HFFc6 (cell line): ENCODE results near the gene NKAIN4. TPM values are rescaled to one million over a fixed set of nuclear protein-coding genes. Genes with fewer than 3 reads are reported as not detected.

ENCODE experiments used
- DNase-seq: peaks from one replicate; pipeline ENCODE4 v3.0.0-alpha.2; 2018
- H3K27ac Mint-ChIP-seq: 2 replicates; pipeline ENCODE4 v1.8.0; 2020; ENCODE audit warnings: mild to moderate bottlenecking, mixed read lengths
- H3K27me3 Mint-ChIP-seq: 2 replicates; pipeline ENCODE4 v1.8.0; 2021; ENCODE audit warnings: mild to moderate bottlenecking, moderate library complexity, mixed read lengths; ENCODE audit not compliant: insufficient read depth
- H3K36me3 Mint-ChIP-seq: 2 replicates; pipeline ENCODE4 v1.8.0; 2021; ENCODE audit warnings: low read depth, mixed read lengths
- H3K4me1 Mint-ChIP-seq: 2 replicates; pipeline ENCODE4 v1.8.0; 2020; ENCODE audit warnings: low read depth, mixed read lengths
- H3K4me3 Mint-ChIP-seq: 2 replicates; pipeline ENCODE4 v1.8.0; 2020; ENCODE audit warnings: mild to moderate bottlenecking, moderate library complexity, mixed read lengths
- H3K9me3 Mint-ChIP-seq: 2 replicates; pipeline ENCODE4 v1.8.0; 2020; ENCODE audit warnings: mild to moderate bottlenecking, mixed read lengths
- total RNA-seq, 6 experiments: library from RNA; stranded (reverse); fragmentation: NEBNext Ultra II Directional; extraction: Animal tissue kit (Norgen Biotek cat#: 25700); gene quantifications; 2 replicates in 1 of 6; 3 replicates in 5 of 6; pipeline ENCODE4 v1.2.3, GENCODE V29; 2021
- TF ChIP-seq, protein P1 (sequence below): fragments of 200-600 bp; sonication (generic); IDR thresholded peaks from 2 replicates; pipeline ENCODE4 v1.5.0; 2021; ENCODE audit warnings: antibody characterized with exemption, mild to moderate bottlenecking

NKAIN4 gene
- total RNA-seq, 6 experiments from 2014 or later: not detected

DNA sequence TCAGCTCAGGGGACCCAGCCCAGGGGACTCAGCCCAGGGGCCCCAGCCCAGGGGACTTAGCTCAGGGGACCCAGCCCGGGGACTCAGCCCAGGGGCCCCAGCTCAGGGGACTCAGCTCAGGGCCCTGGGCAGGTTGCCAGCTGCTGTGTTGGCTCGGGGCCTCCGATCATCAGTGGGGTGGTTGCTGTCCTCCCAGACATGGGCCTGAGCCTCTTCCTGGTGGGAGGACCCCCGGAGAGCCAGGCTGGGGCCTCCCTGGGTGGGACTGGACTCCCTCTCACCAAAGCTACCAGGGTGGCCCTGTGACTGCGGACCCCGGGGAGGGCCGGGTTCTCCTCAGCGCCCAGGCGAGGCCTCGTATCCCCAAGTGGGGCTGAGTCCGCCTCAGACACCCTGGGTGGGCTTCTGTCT lies 43.1 kb upstream of the NKAIN4 start:
- no peaks in the 10 kb centered on the region for H3K36me3 Mint-ChIP-seq
- H3K27me3 Mint-ChIP-seq: peaks cover 32% of the 10 kb centered on the region
- no peak overlapping the region for H3K4me3 Mint-ChIP-seq
- no peak for DNase-seq
- H3K27ac Mint-ChIP-seq: no peak overlapping the region
- TF ChIP-seq, protein P1, sequence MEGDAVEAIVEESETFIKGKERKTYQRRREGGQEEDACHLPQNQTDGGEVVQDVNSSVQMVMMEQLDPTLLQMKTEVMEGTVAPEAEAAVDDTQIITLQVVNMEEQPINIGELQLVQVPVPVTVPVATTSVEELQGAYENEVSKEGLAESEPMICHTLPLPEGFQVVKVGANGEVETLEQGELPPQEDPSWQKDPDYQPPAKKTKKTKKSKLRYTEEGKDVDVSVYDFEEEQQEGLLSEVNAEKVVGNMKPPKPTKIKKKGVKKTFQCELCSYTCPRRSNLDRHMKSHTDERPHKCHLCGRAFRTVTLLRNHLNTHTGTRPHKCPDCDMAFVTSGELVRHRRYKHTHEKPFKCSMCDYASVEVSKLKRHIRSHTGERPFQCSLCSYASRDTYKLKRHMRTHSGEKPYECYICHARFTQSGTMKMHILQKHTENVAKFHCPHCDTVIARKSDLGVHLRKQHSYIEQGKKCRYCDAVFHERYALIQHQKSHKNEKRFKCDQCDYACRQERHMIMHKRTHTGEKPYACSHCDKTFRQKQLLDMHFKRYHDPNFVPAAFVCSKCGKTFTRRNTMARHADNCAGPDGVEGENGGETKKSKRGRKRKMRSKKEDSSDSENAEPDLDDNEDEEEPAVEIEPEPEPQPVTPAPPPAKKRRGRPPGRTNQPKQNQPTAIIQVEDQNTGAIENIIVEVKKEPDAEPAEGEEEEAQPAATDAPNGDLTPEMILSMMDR: no peak
- no peaks in the 10 kb centered on the region for H3K4me1 Mint-ChIP-seq
- H3K9me3 Mint-ChIP-seq: no peaks in the 10 kb centered on the region; the same call in 1 of the 2 replicates

DNA sequence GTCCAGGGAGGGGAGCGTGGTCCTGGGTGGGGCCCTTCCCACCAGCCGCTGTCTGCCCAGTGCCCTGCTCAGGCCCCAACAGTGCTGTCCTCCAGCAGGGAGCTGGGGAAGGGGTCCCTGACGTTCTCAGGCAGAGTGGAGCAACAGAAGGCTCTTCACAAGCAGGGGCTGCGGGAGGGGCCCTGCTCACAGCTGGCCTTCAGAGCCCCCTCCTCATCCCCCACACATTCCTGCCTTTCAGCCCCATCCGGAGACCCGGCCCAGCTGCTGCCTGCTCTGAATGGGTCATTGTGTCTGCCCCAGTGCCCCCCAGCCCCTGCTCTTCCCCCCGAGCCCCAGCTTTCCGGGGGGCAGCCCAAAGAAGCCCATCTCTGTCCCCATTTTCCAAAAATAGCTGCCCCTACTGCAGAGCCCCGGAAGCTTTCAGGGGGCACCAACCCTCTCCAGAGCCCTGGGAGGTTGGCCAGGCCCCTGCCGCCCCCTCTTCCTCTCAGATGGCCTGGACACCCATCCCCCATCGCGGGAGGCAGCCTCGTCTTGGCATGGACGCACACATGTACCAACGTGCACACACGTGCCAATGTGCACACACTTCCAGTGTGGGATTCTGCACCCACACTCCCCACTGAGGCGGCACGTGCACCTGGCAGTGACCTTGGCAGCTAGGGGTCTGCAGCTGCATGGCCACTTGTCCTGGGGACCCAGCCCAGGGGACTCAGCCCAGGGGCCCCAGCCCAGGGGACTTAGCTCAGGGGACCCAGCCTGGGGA lies 42.5 kb upstream of the NKAIN4 start:
- peaks cover 32% of the 10 kb centered on the region for H3K27me3 Mint-ChIP-seq
- H3K27ac Mint-ChIP-seq: no peak overlapping the region
- TF ChIP-seq, protein P1: no peak
- no peaks in the 10 kb centered on the region for H3K36me3 Mint-ChIP-seq
- H3K4me3 Mint-ChIP-seq: no peak overlapping the region
- H3K4me1 Mint-ChIP-seq: no peaks in the 10 kb centered on the region
- no peaks in the 10 kb centered on the region; the same call in 1 of the 2 replicates for H3K9me3 Mint-ChIP-seq
- DNase-seq: no peak

DNA sequence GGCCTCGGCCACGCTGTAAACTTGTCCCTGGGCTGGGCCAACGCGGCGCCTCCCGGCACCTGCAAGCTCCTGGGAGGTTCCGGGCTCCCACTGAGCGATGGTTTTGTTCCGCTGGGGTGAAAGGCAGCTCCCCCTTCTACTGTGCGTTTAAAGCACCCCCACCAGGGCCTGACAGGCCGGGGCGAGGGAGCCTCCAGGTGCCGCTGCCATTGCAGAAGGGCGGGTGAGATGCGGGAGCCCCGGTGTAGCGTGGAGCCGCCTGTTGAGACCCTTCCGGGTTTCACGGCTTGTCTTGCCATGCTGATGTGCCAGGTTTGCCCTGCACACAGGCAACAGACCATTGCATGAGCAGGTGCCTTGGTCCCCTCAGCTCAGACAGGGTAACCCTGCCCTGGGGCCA lies 41.6 kb upstream of the NKAIN4 start:
- DNase-seq: no peak
- H3K27me3 Mint-ChIP-seq: peaks cover 30% of the 10 kb centered on the region
- TF ChIP-seq, protein P1: no peak
- no peaks in the 10 kb centered on the region for H3K4me1 Mint-ChIP-seq
- H3K27ac Mint-ChIP-seq: no peak overlapping the region
- H3K36me3 Mint-ChIP-seq: no peaks in the 10 kb centered on the region
- H3K4me3 Mint-ChIP-seq: no peak overlapping the region
- H3K9me3 Mint-ChIP-seq: no peaks in the 10 kb centered on the region

DNA sequence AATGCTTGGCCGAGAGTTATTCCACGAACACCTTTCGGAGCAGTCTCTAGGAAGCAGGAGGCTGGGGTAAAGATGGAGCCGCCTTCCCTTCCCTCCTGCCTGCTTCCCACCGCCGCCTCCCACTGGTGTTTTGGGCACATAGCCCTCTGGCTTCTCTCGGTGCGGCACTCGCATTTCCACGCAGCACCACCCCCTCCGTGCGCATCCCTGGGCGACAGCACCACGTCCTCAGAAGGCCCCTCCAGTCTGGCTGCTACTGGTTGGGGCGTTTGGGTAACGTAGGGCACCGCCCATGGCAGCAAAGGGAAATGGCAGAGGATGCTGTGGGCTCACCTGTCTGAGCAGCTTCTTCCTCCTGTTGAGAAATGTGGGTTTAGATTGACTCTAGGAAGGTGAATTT lies 41.2 kb upstream of the NKAIN4 start:
- Mint-ChIP-seq H3K4me1 (no peaks in the 10 kb centered on the region), H3K4me3 (no peak overlapping the region), H3K27me3 (peaks cover 30% of the 10 kb centered on the region), H3K27ac (no peak overlapping the region), H3K36me3 (no peaks in the 10 kb centered on the region), H3K9me3 (no peaks in the 10 kb centered on the region)
- TF ChIP-seq, protein P1: no peak
- no peak for DNase-seq

DNA sequence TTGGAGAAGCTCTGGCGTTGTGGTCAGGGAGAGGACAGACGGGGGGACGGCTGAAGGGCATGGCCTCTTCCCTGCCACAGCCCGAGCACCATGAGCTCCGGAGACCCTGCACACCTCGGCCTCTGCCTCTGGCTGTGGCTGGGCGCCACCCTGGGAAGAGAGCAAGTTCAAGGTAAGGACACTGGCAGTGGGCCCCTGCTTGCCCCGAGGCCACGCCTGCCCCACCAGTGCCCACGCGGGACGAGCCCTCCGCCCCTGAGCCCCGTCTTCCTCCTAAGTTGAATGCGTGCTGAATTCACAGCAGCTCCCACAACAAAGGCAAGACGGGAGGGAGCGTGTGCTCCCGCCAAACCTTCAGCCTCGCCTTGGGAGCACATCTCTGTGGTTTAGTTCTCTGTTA lies 40.8 kb upstream of the NKAIN4 start:
- Mint-ChIP-seq H3K27me3 (peaks cover 30% of the 10 kb centered on the region), H3K4me3 (no peak overlapping the region)
- TF ChIP-seq, protein P1: no peak

More for the DNA sequence above, 40.8 kb upstream of the NKAIN4 start:
- DNase-seq: no peak
- Mint-ChIP-seq H3K9me3 (no peaks in the 10 kb centered on the region), H3K4me1 (no peaks in the 10 kb centered on the region), H3K27ac (no peak overlapping the region), H3K36me3 (no peaks in the 10 kb centered on the region)
